AG04449 (cell line): ENCODE measurements around the gene ARID3B.

Source experiments
- CTCF ChIA-PET: fragments of 350-600 bp; formaldehyde crosslinking; extraction: SDS; loops from one replicate; lab custom pipeline; 2021; ENCODE audit warnings: antibody characterized with exemption; lab: Yijun Ruan, JAX
- POLR2A ChIA-PET: fragments of 400-600, 350-600 bp; formaldehyde crosslinking; extraction: SDS; loops from one replicate; lab custom pipeline; 2020; ENCODE audit warnings: antibody characterized with exemption, inconsistent platforms; lab: Yijun Ruan, JAX
- DNase-seq: peaks from one replicate; pipeline ENCODE4 v3.0.0-alpha.2; 2010; ENCODE audit warnings: low read depth, low spot score
- H3K4me3 ChIP-seq: 2 replicates; pipeline ENCODE4 v1.5.1; 2011; ENCODE audit warnings: low read depth, mild to moderate bottlenecking, control low read depth, low read length
- TF ChIP-seq, protein P1 (sequence below): IDR thresholded peaks from one replicate; pipeline ENCODE4 v1.5.1; 2011; ENCODE audit warnings: mild to moderate bottlenecking, moderate library complexity, low read length, control low read depth, inconsistent platforms; ENCODE audit not compliant: insufficient read depth; ENCODE audit errors: missing control alignments

Gene ARID3B

DNA sequence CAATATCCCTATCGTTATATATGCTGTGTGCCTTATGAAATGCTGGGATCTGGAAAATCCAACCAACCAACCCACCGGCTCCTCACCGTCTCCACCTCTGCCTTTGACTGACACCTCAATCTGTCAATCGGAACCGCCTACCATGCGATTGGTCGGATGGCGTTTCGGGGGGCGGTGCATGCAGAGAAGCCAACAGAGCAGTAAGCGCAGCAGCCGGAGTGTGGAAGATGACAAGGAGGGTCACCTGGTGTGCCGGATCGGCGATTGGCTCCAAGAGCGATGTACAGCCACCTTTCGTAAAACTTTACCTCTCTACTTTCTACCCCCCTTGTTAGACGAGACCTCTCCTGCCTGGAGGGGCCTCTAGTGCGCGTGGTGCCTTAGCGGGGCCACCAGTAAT, 80.9 kb downstream of the ARID3B start:
- POLR2A ChIA-PET: no interaction called here
- no peak overlapping the region for H3K4me3 ChIP-seq
- TF ChIP-seq, protein P1, sequence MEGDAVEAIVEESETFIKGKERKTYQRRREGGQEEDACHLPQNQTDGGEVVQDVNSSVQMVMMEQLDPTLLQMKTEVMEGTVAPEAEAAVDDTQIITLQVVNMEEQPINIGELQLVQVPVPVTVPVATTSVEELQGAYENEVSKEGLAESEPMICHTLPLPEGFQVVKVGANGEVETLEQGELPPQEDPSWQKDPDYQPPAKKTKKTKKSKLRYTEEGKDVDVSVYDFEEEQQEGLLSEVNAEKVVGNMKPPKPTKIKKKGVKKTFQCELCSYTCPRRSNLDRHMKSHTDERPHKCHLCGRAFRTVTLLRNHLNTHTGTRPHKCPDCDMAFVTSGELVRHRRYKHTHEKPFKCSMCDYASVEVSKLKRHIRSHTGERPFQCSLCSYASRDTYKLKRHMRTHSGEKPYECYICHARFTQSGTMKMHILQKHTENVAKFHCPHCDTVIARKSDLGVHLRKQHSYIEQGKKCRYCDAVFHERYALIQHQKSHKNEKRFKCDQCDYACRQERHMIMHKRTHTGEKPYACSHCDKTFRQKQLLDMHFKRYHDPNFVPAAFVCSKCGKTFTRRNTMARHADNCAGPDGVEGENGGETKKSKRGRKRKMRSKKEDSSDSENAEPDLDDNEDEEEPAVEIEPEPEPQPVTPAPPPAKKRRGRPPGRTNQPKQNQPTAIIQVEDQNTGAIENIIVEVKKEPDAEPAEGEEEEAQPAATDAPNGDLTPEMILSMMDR: no peak
- CTCF ChIA-PET: interaction anchor here (0.8 to 46.3 kb wide), 11 partner anchors 15 to 332 kb away, joined by 3 to 1672 read pairs (median 4); partner anchors contain the start of genes CSK and UBL7
- DNase-seq: no peak

DNA sequence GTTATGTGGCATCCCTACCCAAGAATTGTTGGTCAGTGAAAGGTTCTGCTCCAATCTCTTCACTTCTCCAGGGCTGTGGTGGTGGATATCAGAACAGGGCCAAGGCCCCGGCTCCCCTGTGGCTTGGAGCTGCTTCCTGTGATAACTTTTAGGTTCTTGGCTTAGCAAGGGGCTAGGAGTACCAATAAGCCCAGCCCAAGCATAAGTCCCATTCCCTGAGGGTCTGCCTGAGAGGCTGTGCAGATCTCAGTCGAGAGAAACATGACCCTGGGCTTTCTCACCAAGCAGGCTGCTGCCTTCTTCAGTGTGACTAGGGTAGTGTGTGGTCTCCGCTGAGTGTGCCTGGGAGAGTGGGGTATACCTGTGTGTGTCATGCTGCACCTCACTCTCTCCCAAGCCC, 81.7 kb downstream of the ARID3B start:
- ChIA-PET CTCF (interaction anchor here (0.8 to 46.3 kb wide), 8 partner anchors 14 to 331 kb away, joined by 3 to 1672 read pairs (median 4); partner anchors contain the start of genes CSK and UBL7), POLR2A (no interaction called here)

DNA sequence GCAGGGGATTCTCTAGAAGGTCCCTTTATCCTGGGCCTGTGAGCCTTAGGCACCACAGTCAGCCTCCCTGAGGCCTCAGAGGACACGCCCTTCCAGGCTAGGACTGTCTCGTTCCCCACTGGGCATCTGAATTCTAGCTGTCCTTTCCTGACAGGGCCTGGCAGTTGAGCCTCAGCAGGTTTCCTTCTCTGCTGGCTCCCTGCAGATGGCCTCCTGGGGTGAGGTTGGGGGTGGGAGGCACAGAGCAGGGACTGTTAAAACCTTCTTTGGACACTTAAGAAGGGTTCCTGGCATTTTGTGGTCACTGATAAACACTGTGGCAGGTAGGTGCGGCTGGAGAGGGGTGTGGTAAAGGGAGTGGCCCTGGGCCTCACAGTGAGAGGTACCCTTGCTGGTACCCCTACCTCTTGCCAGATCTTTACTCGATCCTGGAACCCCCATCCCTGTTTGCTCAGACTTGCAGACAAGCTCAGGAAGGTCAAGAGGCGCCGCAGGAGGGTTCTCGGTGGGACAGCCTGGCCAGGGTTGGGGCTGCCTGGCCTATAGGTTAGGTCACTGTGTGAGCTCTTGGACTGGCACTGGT, 83.1 kb downstream of the ARID3B start:
- CTCF ChIA-PET: interaction anchor here (0.7 to 46.3 kb wide), 6 partner anchors 13 to 330 kb away, joined by 3 to 1672 read pairs (median 72); partner anchors contain the start of gene CSK
- TF ChIP-seq, protein P1: no peak
- DNase-seq: no peak
- POLR2A ChIA-PET: interaction anchor here (0.6 kb wide), 1 partner anchor 9 kb away, joined by 3 read pairs; no protein-coding TSS in a partner anchor
- no peak overlapping the region for H3K4me3 ChIP-seq

More for the DNA sequence above, 81.7 kb downstream of the ARID3B start:
- no peak for DNase-seq
- no peak overlapping the region for H3K4me3 ChIP-seq
- TF ChIP-seq, protein P1: no peak

DNA sequence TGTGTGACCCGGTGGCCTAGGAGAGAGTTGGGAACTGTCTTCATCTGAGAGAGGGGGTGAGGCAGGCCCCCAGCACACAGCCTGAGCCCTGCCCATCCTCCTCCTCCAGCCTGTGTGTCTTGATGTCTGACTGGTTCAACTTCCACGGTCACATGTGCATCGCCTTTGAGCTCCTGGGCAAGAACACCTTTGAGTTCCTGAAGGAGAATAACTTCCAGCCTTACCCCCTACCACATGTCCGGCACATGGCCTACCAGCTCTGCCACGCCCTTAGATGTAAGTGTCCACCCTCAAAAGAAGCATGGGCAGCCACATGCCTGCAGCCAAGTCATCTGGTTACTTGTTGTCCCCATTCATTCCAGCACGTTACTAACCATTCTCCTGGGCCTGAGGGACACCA, 84.7 kb downstream of the ARID3B start:
- ChIA-PET POLR2A (interaction anchor here (1.0 to 1.1 kb wide), 2 partner anchors 9 to 165 kb away, joined by 3 read pairs; partner anchors contain the start of gene UBL7), CTCF (interaction anchor here (3.3 to 46.3 kb wide), 4 partner anchors 8 to 253 kb away, joined by 22 to 1672 read pairs (median 240); partner anchors contain the start of gene CSK)
- no peak overlapping the region for H3K4me3 ChIP-seq
- TF ChIP-seq, protein P1: no peak
- DNase-seq: no peak

DNA sequence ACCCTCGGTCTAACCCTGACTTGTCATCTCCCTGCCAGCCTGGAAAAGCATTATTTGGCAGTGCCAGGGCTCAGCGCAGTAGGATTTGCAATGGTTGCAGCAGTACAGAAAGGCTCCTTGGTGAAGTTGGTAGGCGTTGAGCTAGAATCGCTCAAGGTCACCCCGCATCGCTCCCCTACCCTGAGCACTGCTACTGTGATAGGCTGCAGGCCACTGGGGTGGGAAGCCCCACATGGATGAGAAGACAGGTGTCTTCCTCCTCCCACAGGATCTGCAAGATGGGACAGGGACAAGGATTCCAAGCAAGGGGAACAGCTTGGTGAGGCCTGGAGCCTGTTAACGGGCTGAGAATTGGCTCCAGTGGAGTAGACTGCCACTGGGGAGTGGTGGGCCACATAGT, 85.3 kb downstream of the ARID3B start:
- no peak for DNase-seq
- TF ChIP-seq, protein P1: no peak
- ChIA-PET CTCF (interaction anchor here (3.3 to 46.3 kb wide), 4 partner anchors 8 to 254 kb away, joined by 22 to 1672 read pairs (median 240); partner anchors contain the start of gene CSK), POLR2A (no interaction called here)
- H3K4me3 ChIP-seq: no peak overlapping the region
